Neural cell (in vitro differentiated cells): ENCODE measurements around the gene QARS1. TPM values are rescaled to one million over a fixed set of nuclear protein-coding genes. Genes with fewer than 3 reads are reported as not detected.

Experiments
- H2AFZ ChIP-seq: fragments of 200-600, 300-800 bp; sonication (generic), shearing (Covaris generic); 2 replicates; pipeline ENCODE4 v1.6.0; 2014; ENCODE audit warnings: low read depth, mild to moderate bottlenecking, antibody characterized with exemption, low read length, moderate library complexity
- H3F3A ChIP-seq: fragments of 200-600 bp; shearing (Covaris generic); 2 replicates; pipeline ENCODE4 v1.6.1; 2016; ENCODE audit warnings: mild to moderate bottlenecking, moderate library complexity, mixed read lengths, antibody characterized with exemption, low read length; ENCODE audit not compliant: insufficient read depth, poor library complexity, severe bottlenecking
- H3K27ac ChIP-seq: fragments of 200-600, 300-800 bp; sonication (generic), shearing (Covaris generic); 2 replicates; pipeline ENCODE4 v1.5.1; 2014; ENCODE audit warnings: mild to moderate bottlenecking, low read length, moderate library complexity
- H3K27me3 ChIP-seq: fragments of 300-800, 200-600 bp; sonication (generic), shearing (Covaris generic); 2 replicates; pipeline ENCODE4 v1.6.0; 2014; ENCODE audit warnings: mild to moderate bottlenecking, low read depth, low read length, moderate library complexity; ENCODE audit not compliant: insufficient read depth
- H3K36me3 ChIP-seq: fragments of 300-800, 200-600 bp; sonication (generic), shearing (Covaris generic); 2 replicates; pipeline ENCODE4 v1.5.1; 2014; ENCODE audit warnings: mild to moderate bottlenecking, antibody characterized with exemption, low read length, moderate library complexity; ENCODE audit not compliant: insufficient read depth
- H3K4me2 ChIP-seq: fragments of 300-800, 200-600 bp; sonication (generic), shearing (Covaris generic); 2 replicates; pipeline ENCODE4 v1.6.0; 2014; ENCODE audit warnings: mild to moderate bottlenecking, low read length
- H3K4me3 ChIP-seq: fragments of 300-800, 200-600 bp; sonication (generic), shearing (Covaris generic); 2 replicates; pipeline ENCODE4 v1.5.1; 2014; ENCODE audit warnings: mild to moderate bottlenecking, low read length, moderate library complexity
- H3K79me2 ChIP-seq: fragments of 200-600 bp; shearing (Covaris generic); replicated peaks from 2 replicates; pipeline ENCODE4 v1.6.0; 2014; ENCODE audit warnings: mild to moderate bottlenecking, low read length, moderate library complexity; ENCODE audit not compliant: insufficient read depth
- H3K9ac ChIP-seq: fragments of 300-800, 200-600 bp; sonication (generic), shearing (Covaris generic); 2 replicates; pipeline ENCODE4 v1.6.1; 2016; ENCODE audit warnings: mild to moderate bottlenecking, low read length, mixed read lengths
- H3K9me2 ChIP-seq: fragments of 200-600 bp; shearing (Covaris generic); 2 replicates; pipeline ENCODE4 v1.6.1; 2016; ENCODE audit warnings: mild to moderate bottlenecking, low read length, mixed read lengths; ENCODE audit not compliant: insufficient read depth
- H3K9me3 ChIP-seq: fragments of 200-600, 300-800 bp; sonication (generic), shearing (Covaris generic); 2 replicates; pipeline ENCODE4 v1.6.1; 2016; ENCODE audit warnings: mild to moderate bottlenecking, mixed run types, low read length, moderate library complexity, mixed read lengths
- H4K20me1 ChIP-seq: fragments of 200-600 bp; shearing (Covaris generic); 2 replicates; pipeline ENCODE4 v1.6.1; 2016; ENCODE audit warnings: mild to moderate bottlenecking, mixed run types; ENCODE audit not compliant: insufficient read depth
- CTCF ChIP-seq: fragments of 450-650 bp; IDR thresholded peaks from 2 replicates; pipeline ENCODE4 v1.5.1; 2014; ENCODE audit warnings: antibody characterized with exemption, mild to moderate bottlenecking, moderate library complexity; ENCODE audit not compliant: poor library complexity, severe bottlenecking
- EP300 ChIP-seq: fragments of 450-650 bp; conservative IDR thresholded peaks from 2 replicates; pipeline ENCODE4 v1.6.1; 2014; ENCODE audit warnings: antibody characterized with exemption, mild to moderate bottlenecking, moderate library complexity; ENCODE audit not compliant: poor library complexity, severe bottlenecking
- EZH2 ChIP-seq: fragments of 200-600, 300-800 bp; shearing (Covaris generic), sonication (generic); IDR thresholded peaks from 2 replicates; pipeline ENCODE4 v1.6.1; 2014; ENCODE audit warnings: antibody characterized with exemption, low read length, borderline replicate concordance, mild to moderate bottlenecking; ENCODE audit not compliant: insufficient read depth, poor library complexity, severe bottlenecking
- MXI1 ChIP-seq: fragments of 450-650 bp; conservative IDR thresholded peaks from 2 replicates; pipeline ENCODE4 v1.6.1; 2014; ENCODE audit warnings: antibody characterized with exemption, mild to moderate bottlenecking; ENCODE audit not compliant: poor library complexity, severe bottlenecking
- POLR2AphosphoS5 ChIP-seq: IDR thresholded peaks from 2 replicates; pipeline ENCODE4 v1.6.1; 2012
- RAD21 ChIP-seq: fragments of 450-650 bp; conservative IDR thresholded peaks from 2 replicates; pipeline ENCODE4 v1.6.1; 2014; ENCODE audit warnings: antibody characterized with exemption, mild to moderate bottlenecking, moderate library complexity
- REST ChIP-seq: IDR thresholded peaks from 2 replicates; pipeline ENCODE4 v1.6.1; 2012; ENCODE audit warnings: borderline replicate concordance
- SMC3 ChIP-seq: fragments of 450-650 bp; conservative IDR thresholded peaks from 2 replicates; pipeline ENCODE4 v1.6.1; 2014; ENCODE audit warnings: antibody characterized with exemption, mild to moderate bottlenecking, moderate library complexity; ENCODE audit not compliant: poor library complexity
- TAF1 ChIP-seq: IDR thresholded peaks from 2 replicates; pipeline ENCODE4 v1.6.1; 2012; ENCODE audit warnings: low read depth
- polyA plus RNA-seq: library from polyadenylated mRNA; depleted of rRNA; stranded (reverse); fragments of >200 nt; gene quantifications from 2 replicates; pipeline ENCODE4 v1.2.3, GENCODE V29; 2014

Gene QARS1
- polyA plus RNA-seq, 1 donor from 2014 or later = 174 TPM

- no peak overlapping the region for H3K27ac ChIP-seq
- H3F3A ChIP-seq = no peaks in the 10 kb centered on the region
- TF ChIP-seq RAD21 (no peak), EZH2 (no peak)
These were observed 20.6 kb upstream of the QARS1 start for GRCh38 chr3:49124991-49125670.

GRCh38 chr3:49124203-49124602 is 19.6 kb upstream of the QARS1 start:
- no peaks in the 10 kb centered on the region for H4K20me1 ChIP-seq
- no peaks in the 10 kb centered on the region for H3K9me3 ChIP-seq
- no peaks in the 10 kb centered on the region for H3F3A ChIP-seq
- H3K36me3 ChIP-seq = no peaks in the 10 kb centered on the region
- H2AFZ ChIP-seq = no peak overlapping the region
- H3K9me2 ChIP-seq = no peaks in the 10 kb centered on the region
- no peaks in the 10 kb centered on the region for H3K27me3 ChIP-seq
- no peak overlapping the region for H3K4me2 ChIP-seq
- H3K79me2 ChIP-seq = peaks cover 9% of the 10 kb centered on the region
- no peak overlapping the region for H3K9ac ChIP-seq
- TF ChIP-seq RAD21 (no peak), TAF1 (no peak), REST (no peak), CTCF (no peak), POLR2AphosphoS5 (no peak), MXI1 (no peak), SMC3 (no peak), EP300 (no peak), EZH2 (no peak)
- no peak overlapping the region for H3K4me3 ChIP-seq
- no peak overlapping the region for H3K27ac ChIP-seq

More at GRCh38 chr3:49124991-49125670, 20.6 kb upstream of the QARS1 start:
- no peak overlapping the region for H3K9ac ChIP-seq
- H3K9me3 ChIP-seq = no peaks in the 10 kb centered on the region
- no peak overlapping the region for H3K4me2 ChIP-seq
- H3K9me2 ChIP-seq = no peaks in the 10 kb centered on the region
- H3K36me3 ChIP-seq = no peaks in the 10 kb centered on the region
- H3K79me2 ChIP-seq = peaks cover under 1% of the 10 kb centered on the region
- no peak overlapping the region for H3K4me3 ChIP-seq
- H3K27me3 ChIP-seq = no peaks in the 10 kb centered on the region
- H2AFZ ChIP-seq = no peak overlapping the region
- no peaks in the 10 kb centered on the region for H4K20me1 ChIP-seq

GRCh38 chr3:49123687-49124086 is 19.1 kb upstream of the QARS1 start:
- Histone ChIP-seq H3K4me2 (no peak overlapping the region), H3K9me3 (no peaks in the 10 kb centered on the region), H3K4me3 (no peak overlapping the region), H3K9me2 (no peaks in the 10 kb centered on the region), H4K20me1 (no peaks in the 10 kb centered on the region), H3K9ac (no peak overlapping the region), H3F3A (no peaks in the 10 kb centered on the region), H3K27ac (no peak overlapping the region), H3K27me3 (no peaks in the 10 kb centered on the region), H2AFZ (no peak overlapping the region), H3K36me3 (no peaks in the 10 kb centered on the region), H3K79me2 (peaks cover 15% of the 10 kb centered on the region)
- no peak for TF ChIP-seq EP300
- TF ChIP-seq MXI1 = no peak
- no peak for TF ChIP-seq CTCF
- TF ChIP-seq TAF1 = no peak
- TF ChIP-seq RAD21 = no peak
- no peak for TF ChIP-seq POLR2AphosphoS5
- no peak for TF ChIP-seq SMC3
- no peak for TF ChIP-seq EZH2
- no peak for TF ChIP-seq REST
